Hepatocyte (in vitro differentiated cells): ENCODE measurements around the gene ATXN2. TPM values are rescaled to one million over a fixed set of nuclear protein-coding genes. Genes with fewer than 3 reads are reported as not detected.

Experiments used
- DNase-seq: peaks from one replicate; pipeline ENCODE4 v3.0.0-alpha.2; 2016; ENCODE audit warnings: low spot score
- H2AFZ ChIP-seq: fragments of 200-600 bp; sonication (generic); 2 replicates; pipeline ENCODE4 v1.6.0; 2016; ENCODE audit warnings: antibody characterized with exemption, mild to moderate bottlenecking
- H3K27ac ChIP-seq: fragments of 200-600 bp; sonication (generic); 2 replicates; pipeline ENCODE4 v1.5.1; 2016; ENCODE audit warnings: mild to moderate bottlenecking
- H3K27me3 ChIP-seq: fragments of 200-600 bp; sonication (generic); 2 replicates; pipeline ENCODE4 v1.6.1; 2016
- H3K36me3 ChIP-seq: fragments of 200-600 bp; sonication (generic); replicated peaks from 2 replicates; pipeline ENCODE4 v1.5.1; 2016; ENCODE audit warnings: low read depth; ENCODE audit not compliant: insufficient read depth
- H3K4me1 ChIP-seq: fragments of 200-600 bp; sonication (generic); 2 replicates; pipeline ENCODE4 v1.5.1; 2016; ENCODE audit warnings: mild to moderate bottlenecking, moderate library complexity; ENCODE audit not compliant: insufficient read depth
- H3K4me2 ChIP-seq: fragments of 200-600 bp; sonication (generic); 2 replicates; pipeline ENCODE4 v1.6.0; 2016
- H3K4me3 ChIP-seq: fragments of 200-600 bp; sonication (generic); 2 replicates; pipeline ENCODE4 v1.5.1; 2016; ENCODE audit warnings: mild to moderate bottlenecking
- H3K79me2 ChIP-seq: fragments of 200-600 bp; sonication (generic); 2 replicates; pipeline ENCODE4 v1.6.0; 2017; ENCODE audit warnings: mild to moderate bottlenecking
- H3K9me2 ChIP-seq: fragments of 200-600 bp; sonication (generic); replicated peaks from 2 replicates; pipeline ENCODE4 v1.6.0; 2017; ENCODE audit warnings: mild to moderate bottlenecking; ENCODE audit not compliant: insufficient read depth
- H3K9me3 ChIP-seq: fragments of 200-600 bp; sonication (generic); 2 replicates; pipeline ENCODE4 v1.5.1; 2016; ENCODE audit warnings: low read depth, mild to moderate bottlenecking
- H4K20me1 ChIP-seq: fragments of 200-600 bp; sonication (generic); 2 replicates; pipeline ENCODE4 v1.6.0; 2016; ENCODE audit warnings: mild to moderate bottlenecking; ENCODE audit not compliant: insufficient read depth, poor library complexity, severe bottlenecking
- CTCF ChIP-seq: fragments of 200-600 bp; sonication (generic); IDR thresholded peaks from 2 replicates; pipeline ENCODE4 v1.5.1; 2016; ENCODE audit warnings: antibody characterized with exemption, mild to moderate bottlenecking; ENCODE audit not compliant: poor library complexity
- EZH2 ChIP-seq: fragments of 200-600 bp; sonication (generic); IDR thresholded peaks from 2 replicates; pipeline ENCODE4 v1.6.1; 2016; ENCODE audit warnings: antibody characterized with exemption, mild to moderate bottlenecking, borderline replicate concordance
- EZH2phosphoT487 ChIP-seq: fragments of 200-600 bp; sonication (generic); IDR thresholded peaks from one replicate; pipeline ENCODE4 v1.6.1; 2018; ENCODE audit warnings: antibody characterized with exemption, mild to moderate bottlenecking, low read depth, moderate library complexity; ENCODE audit not compliant: unreplicated experiment, severe bottlenecking
- WGBS: methylation state at CpG from one replicate; pipeline ENCODE4 v1.1.6; 2016; ENCODE audit warnings: low lambda C conversion rate; ENCODE audit errors: missing lambda C conversion rate; 5-methylcytosine and 5-hydroxymethylcytosine counted together
- polyA plus RNA-seq: library from polyadenylated mRNA; unstranded; fragments of >200 nt; fragmentation: Nextera tagmentation; extraction: Ambion mirVana; gene quantifications from 2 replicates; pipeline ENCODE4 v1.2.1, GENCODE V29; 2016
- total RNA-seq: library from RNA; depleted of rRNA; stranded (reverse); fragments of >200 nt; gene quantifications from 2 replicates; pipeline ENCODE4 v1.2.3, GENCODE V29; 2014

Gene ATXN2
- total and polyA plus RNA-seq, 2 experiments from 2014 or later: 36.9 to 47.9 TPM

- no peaks in the 10 kb centered on the region for H3K36me3 ChIP-seq
Measured at GRCh38 chr12:111488271-111488670, 110.8 kb downstream of the ATXN2 start.

DNA sequence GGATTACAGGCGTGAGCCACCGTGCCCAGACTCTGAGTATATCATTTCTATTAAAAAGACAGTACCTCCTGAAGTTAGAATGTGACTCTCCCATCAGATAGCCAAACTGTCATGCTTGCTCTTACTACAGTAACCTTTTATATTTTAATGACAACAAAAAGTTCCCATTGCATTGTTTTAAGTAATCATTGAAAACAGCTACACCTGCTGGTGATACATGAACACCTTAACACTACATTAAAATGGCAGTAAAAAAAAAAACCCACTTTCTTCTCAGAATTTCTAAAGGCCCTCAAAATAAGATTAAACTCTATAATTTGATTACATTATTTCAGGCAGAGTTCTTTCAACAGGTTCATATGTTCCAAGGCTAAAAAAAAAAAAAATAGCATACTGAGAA, 116.7 kb downstream of the ATXN2 start:
- 100% methylated on average over 2 of the region's 2 CpGs for WGBS
- Histone ChIP-seq H3K4me2 (no peak overlapping the region), H3K4me1 (no peaks in the 10 kb centered on the region), H3K27ac (no peak overlapping the region), H3K36me3 (no peaks in the 10 kb centered on the region), H3K9me2 (no peaks in the 10 kb centered on the region), H3K79me2 (peaks cover 3% of the 10 kb centered on the region), H4K20me1 (no peaks in the 10 kb centered on the region), H3K27me3 (no peaks in the 10 kb centered on the region), H3K4me3 (no peak overlapping the region), H2AFZ (no peak overlapping the region), H3K9me3 (no peaks in the 10 kb centered on the region)
- no peak for DNase-seq
- TF ChIP-seq EZH2: no peak
- peak; percentile 24 for TF ChIP-seq CTCF
- no peak for TF ChIP-seq EZH2phosphoT487

More at GRCh38 chr12:111488271-111488670, 110.8 kb downstream of the ATXN2 start:
- 54% methylated on average over 4 of the region's 4 CpGs for WGBS
- no peak for TF ChIP-seq EZH2
- no peak for TF ChIP-seq CTCF
- peaks cover 7% of the 10 kb centered on the region for H3K79me2 ChIP-seq
- no peak overlapping the region for H3K27ac ChIP-seq
- H2AFZ ChIP-seq: no peak overlapping the region
- no peaks in the 10 kb centered on the region for H3K27me3 ChIP-seq
- no peaks in the 10 kb centered on the region for H4K20me1 ChIP-seq
- no peaks in the 10 kb centered on the region for H3K4me1 ChIP-seq
- peak; percentile 33 for DNase-seq
- no peak overlapping the region for H3K4me2 ChIP-seq
- H3K4me3 ChIP-seq: no peak overlapping the region
- no peaks in the 10 kb centered on the region for H3K9me2 ChIP-seq
- H3K9me3 ChIP-seq: no peaks in the 10 kb centered on the region

GRCh38 chr12:111471236-111471635, 127.9 kb downstream of the ATXN2 start:
- Histone ChIP-seq H3K27ac (no peak overlapping the region), H3K4me2 (no peak overlapping the region), H2AFZ (no peak overlapping the region), H3K27me3 (no peaks in the 10 kb centered on the region), H3K36me3 (no peaks in the 10 kb centered on the region), H3K4me1 (no peaks in the 10 kb centered on the region), H4K20me1 (no peaks in the 10 kb centered on the region), H3K4me3 (no peak overlapping the region), H3K9me2 (no peaks in the 10 kb centered on the region), H3K79me2 (peaks cover under 1% of the 10 kb centered on the region), H3K9me3 (no peaks in the 10 kb centered on the region)
- no peak for DNase-seq
- TF ChIP-seq EZH2: no peak
- no peak for TF ChIP-seq EZH2phosphoT487
- 76% methylated on average over 2 of the region's 2 CpGs for WGBS

- Histone ChIP-seq H3K4me3 (no peak overlapping the region), H3K9me3 (no peaks in the 10 kb centered on the region), H3K4me2 (no peak overlapping the region), H3K79me2 (no peaks in the 10 kb centered on the region), H3K27ac (peak overlapping the region; percentile 77), H4K20me1 (no peaks in the 10 kb centered on the region), H3K36me3 (no peaks in the 10 kb centered on the region), H3K27me3 (no peaks in the 10 kb centered on the region), H2AFZ (no peak overlapping the region), H3K4me1 (no peaks in the 10 kb centered on the region), H3K9me2 (no peaks in the 10 kb centered on the region)
- DNase-seq: no peak
- no peak for TF ChIP-seq EZH2phosphoT487
- TF ChIP-seq EZH2: no peak
- no peak for TF ChIP-seq CTCF
- WGBS: 95% methylated on average over 2 of the region's 2 CpGs
Measured at GRCh38 chr12:111469401-111469800, 129.7 kb downstream of the ATXN2 start.
